Measurements from ENCODE around the gene SERPINA9.
"Not testable (repeated sequence)": the region's sequence is repeated elsewhere in the genome, so short reads cannot be mapped to it uniquely, and the experiment has no call there.

The SERPINA9 gene, protein sequence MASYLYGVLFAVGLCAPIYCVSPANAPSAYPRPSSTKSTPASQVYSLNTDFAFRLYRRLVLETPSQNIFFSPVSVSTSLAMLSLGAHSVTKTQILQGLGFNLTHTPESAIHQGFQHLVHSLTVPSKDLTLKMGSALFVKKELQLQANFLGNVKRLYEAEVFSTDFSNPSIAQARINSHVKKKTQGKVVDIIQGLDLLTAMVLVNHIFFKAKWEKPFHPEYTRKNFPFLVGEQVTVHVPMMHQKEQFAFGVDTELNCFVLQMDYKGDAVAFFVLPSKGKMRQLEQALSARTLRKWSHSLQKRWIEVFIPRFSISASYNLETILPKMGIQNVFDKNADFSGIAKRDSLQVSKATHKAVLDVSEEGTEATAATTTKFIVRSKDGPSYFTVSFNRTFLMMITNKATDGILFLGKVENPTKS

DNA sequence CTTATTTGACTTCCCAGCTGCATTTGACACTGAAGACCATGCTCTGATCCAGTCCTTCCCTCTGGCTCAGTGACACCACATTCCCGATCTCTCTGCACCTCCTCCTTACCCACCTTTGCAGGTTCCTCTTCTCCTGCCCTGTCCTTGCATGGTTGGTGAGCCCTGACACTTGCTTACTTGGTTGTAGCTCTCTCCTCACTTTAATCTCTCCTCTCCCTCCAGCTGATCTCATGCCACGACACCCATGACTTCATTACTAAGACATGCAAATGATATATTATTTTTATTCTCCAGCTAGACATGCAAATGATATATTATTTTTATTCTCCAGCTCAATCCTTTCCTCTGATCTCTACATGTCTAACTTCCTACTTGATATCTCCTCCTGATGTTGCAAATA, at the start of gene SERPINA9:
Gene SERPINA9 (minus strand): TSS at position 175 of the 400 bp plus-strand sequence. CDS start 6,357 bp downstream, outside the sequence.
- no peak for DNase-seq (ENCODE audit: low read depth, low spot score)

DNA sequence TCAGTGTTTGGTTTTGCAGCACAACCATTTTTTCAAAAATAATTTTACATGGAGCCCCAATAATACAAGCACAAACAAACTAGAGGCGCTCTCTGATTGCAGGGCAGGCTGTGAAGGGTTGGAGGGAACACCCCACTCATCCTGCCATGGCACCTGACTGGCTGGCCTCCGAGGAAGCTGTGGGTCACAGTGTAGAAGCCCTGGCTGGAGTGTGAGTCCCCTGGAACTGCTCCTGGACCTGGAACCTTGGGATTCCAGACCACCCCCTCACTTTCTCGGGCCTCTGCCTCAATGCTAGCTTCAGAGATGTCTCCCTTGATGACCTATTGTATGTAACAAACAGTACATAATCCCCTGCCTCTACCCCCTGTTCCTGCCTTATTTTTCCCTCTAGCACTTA, 48.1 kb upstream of the SERPINA9 start:
- DNase-seq (ENCODE audit: low read depth, low spot score): no peak

DNA sequence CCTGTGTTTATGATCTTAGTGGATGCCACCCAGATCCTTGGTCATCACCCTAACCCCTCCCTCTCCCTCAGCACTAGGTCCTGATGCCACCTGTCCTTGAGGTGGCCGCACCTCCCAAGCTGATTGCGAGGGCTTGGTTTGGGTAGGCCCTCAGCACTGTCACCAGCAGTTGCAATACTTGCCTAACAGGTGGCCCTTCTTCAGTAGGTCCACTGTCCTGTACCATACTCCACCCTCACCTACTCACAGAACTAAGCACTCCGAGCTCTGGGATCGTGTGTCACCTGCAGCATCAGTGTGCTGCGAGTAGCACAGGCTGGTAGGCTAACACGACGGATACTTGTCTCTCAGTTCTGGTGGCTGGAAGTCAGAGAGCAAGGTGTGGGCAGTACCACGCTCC, 47.3 kb upstream of the SERPINA9 start:
- no peak for DNase-seq (ENCODE audit: low read depth, low spot score)

DNA sequence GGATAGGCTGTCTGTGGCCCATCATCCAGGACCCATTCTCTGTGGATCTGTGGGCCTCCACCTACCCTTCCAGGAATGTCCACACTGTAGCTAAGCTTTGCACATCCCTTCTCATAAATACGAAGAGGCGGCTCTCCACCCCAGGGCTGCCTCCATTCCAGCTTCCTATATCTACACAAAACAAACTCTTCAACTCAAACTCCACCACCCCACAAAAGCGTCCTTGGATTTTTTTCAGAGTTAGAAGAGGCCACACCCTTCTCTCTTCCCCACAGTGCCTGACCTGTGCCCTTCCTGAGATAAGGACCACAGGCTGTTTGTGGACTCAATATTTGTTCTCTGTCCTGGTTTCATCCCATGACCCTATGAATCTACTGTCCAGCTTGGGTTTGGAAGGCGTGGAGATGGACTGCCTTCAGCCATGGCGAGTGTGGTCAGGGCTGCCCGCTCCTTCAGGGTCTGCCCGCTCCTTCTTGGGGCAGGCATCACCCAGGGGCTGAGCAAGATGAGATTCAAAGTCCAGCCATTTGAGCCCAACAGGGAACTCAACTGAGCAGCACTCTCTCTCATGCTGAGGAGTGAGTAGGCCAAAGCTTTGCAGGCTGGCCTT, 46.2 kb upstream of the SERPINA9 start:
- DNase-seq (ENCODE audit: low read depth, low spot score): no peak

DNA sequence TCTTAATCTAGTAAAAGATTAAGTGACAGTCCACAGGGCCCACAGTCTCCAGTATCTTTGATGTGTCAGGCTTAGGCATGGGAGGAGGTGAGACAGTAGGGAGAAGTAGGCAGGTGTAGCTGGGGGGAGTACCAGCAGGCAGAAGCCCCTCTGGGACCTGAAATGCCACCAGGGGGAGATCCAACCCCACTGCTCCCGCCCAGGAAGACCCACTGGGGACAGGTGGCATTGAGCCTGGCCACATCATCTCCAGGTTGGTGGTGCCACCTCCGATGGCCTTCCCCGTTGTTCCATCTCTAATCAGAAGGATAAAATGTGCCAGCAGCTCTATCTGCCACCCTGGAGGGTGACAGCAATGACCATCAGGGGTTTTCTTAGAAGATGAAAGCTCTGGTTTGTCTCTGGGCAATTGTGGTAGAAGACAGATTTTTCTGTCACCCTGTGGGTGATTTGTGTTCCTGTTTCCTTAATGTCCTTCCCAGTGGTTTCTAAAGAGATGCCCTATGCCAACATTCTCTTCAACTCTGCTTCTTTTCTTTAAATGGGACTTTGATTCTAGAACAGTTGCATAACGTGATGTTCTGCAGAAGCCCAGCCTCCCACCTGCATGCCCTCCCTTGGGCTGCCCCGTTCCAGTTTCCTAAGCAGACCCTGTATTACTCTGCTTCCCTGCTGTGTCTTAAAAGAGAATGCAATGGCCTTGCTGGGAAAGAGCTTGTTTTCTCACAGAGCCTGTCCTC, 45.5 kb upstream of the SERPINA9 start:
- DNase-seq (ENCODE audit: low read depth, low spot score): no peak

DNA sequence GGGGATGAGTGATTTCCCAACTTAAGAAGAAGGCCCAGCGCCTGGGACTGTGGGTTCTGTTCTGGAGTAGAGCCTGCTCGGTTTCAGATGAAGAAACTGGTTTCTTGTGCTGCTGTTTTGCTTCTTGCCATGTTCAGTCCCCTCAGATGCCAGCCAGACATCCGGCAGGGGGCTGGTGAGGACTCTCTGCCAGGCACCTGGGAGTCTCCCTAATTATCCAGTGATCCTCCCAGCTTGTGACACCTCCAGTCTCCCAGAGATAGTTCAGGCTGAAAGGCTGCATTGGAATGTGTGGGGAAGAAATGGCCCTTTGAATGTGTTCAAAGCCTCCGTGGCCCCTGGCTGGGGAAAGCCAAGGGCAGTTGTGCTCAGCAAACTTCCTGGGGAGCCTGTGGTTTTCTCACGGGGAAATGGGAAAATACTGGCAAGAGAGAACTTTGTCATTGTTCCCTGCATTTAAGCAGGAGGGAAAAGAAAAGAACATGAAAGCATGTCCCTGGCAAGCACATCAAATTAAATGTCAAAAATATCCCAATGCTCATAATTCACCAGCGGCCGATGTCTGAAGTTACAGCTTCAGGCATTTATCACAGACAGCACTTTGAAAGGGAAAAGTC, 41.8 kb upstream of the SERPINA9 start:
- no peak for DNase-seq (ENCODE audit: low read depth, low spot score)

DNA sequence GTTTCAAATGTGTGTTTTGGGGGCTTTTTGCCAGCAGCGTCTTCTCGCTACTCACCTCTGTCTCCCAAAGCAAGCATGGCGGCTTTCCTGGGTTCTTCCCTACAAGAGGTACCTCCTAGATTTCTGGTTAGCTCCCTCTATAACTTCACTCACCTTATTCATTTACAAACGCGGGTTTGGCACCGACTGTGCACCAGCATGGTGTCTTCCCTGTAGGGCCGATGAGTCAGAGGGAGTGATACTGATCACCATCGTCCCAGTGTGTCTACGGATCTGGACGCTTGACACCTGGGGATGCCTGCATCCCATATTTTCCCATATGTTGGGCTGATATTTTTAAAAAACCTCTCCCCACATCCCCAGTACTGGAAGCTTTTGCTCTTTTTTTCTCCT, 41.2 kb upstream of the SERPINA9 start:
- no peak for DNase-seq (ENCODE audit: low read depth, low spot score)

DNA sequence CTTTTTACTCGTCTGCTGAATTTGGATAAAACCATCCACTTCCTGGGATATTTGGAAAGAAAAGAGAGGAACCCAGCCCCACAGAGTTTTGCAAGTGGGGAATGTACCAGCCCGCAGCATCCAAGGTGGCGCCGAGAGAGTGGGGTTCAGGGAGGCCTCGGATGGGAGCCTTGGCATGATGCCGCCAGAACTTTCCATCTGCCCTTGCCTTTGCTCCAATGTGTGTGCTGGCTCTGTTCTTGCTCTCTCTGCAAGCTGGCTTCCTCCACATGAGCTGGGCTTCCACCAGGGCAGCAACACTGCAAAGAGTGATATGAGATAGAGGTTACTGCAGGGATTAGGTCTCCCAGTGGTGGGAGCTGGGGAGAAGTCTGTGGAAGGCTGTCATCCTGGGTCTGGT, 39.9 kb upstream of the SERPINA9 start:
- no peak for DNase-seq (ENCODE audit: low read depth, low spot score)

DNA sequence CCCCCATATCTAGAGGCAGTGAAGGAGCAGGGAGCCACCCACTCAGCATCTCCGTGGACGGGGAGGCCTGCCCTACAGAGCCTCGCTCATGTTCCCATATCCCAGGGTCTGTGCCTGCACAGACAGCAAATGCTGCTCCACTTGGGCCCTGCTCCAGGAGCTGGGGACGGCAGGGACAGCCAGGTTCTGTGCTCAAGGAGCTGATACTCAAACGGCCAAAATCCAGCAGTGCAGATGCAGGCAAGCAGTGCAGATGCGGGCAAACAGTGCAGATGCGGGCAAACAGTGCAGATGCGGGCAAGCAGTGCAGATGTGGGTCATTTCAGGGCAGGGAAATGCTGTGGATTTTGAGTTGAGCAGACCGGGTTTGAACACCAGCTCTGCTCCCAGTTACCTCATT, 39.4 kb upstream of the SERPINA9 start:
- no peak for DNase-seq (ENCODE audit: low read depth, low spot score)

DNA sequence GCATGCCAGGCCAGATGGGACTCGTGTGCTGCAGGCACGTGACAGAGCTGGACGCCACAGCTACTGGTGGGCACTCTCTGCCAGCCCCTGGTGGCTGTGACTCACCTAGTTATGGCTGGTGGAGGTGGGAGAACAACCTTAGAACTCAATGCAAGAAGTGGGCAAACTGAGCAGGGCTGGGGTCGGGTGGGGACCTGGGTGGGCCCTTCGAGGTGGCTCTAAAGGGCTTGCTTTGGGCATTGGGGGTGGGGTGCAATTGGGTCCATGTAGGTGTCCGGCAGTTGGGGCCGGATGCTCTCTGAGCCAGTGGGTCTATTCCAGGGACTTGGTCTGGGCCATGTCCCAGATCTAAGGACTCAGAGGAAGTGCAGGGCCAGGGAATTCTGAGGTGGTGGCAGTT, 38.4 kb upstream of the SERPINA9 start:
- no peak for DNase-seq (ENCODE audit: low read depth, low spot score)

DNA sequence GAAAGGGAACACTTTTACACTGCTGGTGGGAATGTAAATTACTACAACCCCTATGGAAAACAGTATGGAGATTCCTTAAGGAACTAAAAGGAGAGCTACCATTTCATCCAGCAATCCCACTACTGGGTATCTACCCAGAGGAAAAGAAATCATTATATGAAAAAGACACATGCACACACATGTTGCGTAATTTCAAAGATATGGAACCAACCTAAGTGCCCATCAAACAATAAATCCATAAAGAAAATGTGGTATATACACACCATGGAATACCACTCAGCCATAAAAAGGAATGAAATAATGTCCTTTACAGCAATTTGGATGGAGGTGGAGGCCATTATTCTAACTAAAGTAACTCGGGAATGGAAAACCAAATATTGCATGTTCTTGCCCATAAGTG, 34.5 kb upstream of the SERPINA9 start:
- not testable (repeated sequence) for DNase-seq (ENCODE audit: low read depth, low spot score)

DNA sequence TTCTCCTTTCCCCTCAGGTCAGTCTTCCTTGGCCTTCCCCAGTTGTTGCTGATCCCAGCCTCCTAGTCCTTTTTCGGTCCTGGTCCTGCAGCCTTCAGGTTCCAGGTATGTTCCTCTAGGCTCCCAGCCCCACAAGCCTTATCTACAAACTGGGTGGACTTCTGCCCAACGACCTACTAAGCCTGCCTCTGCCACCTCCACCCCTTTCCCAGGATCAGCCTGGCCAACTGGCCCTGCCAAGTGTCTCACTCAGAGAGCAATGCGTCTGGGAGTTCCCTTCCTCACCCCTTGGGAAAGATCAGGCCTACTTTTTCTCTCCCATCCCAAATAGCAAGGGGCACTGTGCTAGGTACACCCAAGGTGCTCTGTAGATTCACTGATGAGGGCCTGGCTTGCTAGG, 33.4 kb upstream of the SERPINA9 start, which contains the start of gene SERPINA12:
Gene SERPINA12 (minus strand): TSS at position 114 of the 400 bp plus-strand sequence. CDS start 11,072 bp downstream, outside the sequence.
- DNase-seq (ENCODE audit: low read depth, low spot score): no peak

DNA sequence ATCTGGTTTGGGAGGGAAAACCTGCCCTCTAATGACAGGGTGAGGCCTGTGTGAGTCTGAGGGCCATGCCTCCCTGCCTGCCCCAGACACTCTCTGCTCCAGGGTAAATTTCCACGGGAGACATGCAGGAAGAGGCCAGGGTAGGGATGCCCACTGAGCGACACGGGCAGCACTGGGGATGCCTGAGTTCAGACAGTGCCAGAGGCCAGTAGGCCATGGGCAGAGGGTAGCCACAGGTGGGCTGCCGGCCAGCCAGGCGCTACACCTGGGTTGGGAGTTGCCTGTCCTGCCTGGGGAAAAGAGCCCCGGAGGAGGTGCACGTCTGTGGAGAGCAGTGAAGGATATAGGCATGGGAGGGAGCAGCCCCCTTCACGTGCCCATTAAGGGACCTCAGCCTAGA, 29.6 kb upstream of the SERPINA9 start:
- DNase-seq (ENCODE audit: low read depth, low spot score): no peak

DNA sequence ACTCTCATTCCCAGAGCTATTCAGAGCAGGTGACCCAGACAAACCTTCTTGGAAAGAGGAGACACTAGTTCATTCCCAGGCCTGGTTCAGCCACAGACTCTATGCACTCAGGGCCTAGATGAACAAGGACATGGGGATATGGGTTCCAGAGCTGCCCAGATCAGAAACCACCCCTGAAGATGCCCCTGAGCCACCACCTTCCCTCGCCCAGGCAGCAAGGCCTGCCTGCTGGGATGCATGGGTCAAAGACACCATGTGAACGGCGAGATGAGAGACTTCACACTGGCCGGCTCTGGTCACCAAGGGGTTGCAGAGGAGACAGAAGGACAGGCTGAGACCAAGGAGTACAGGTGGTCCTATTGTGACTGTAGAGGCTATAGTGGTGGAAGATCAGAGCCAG, 29.2 kb upstream of the SERPINA9 start:
- DNase-seq (ENCODE audit: low read depth, low spot score): no peak

DNA sequence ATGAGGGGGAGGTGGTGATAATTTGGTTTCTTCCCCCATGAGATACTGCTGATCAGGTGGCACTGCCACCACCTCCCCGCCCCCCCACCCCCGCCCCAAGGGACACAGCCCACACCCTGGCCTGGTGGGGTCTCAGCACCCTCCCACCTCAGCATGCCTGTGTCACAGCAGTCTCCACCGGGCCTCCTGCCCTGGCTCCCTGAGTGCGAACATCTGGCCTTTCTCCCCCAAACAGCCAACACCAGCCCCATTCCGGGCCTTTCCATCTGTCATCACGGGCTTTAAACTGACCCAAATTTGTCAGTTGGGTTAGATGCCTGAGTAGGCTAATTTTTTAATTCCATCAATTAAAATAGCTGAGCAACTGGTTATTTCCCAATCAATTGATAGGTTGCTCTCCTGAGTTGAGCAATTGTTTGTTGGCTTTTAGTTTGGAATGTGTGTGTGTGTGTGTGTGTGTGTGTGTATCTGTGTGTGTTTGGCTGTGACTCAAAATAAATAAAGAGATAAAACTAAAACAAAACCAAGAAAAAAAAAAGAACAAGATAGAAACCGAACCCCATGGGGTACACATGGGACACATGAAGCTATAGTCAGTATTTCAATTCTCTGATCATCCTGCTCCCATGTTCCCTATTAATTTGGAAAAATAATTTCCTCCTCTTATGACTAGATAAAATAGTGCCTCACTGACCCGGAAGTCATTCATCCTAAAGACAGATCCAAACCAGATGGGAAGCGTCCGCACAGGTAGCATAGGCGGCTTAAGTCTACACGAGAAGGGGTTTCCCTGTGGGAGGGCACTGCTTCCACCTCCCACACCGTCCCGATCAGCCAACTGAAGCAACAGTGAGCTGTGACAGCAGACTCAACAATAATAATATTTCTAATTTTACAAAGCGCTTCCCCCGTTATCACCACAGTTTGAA, 25.9 kb upstream of the SERPINA9 start:
- DNase-seq (ENCODE audit: low read depth, low spot score): no peak

DNA sequence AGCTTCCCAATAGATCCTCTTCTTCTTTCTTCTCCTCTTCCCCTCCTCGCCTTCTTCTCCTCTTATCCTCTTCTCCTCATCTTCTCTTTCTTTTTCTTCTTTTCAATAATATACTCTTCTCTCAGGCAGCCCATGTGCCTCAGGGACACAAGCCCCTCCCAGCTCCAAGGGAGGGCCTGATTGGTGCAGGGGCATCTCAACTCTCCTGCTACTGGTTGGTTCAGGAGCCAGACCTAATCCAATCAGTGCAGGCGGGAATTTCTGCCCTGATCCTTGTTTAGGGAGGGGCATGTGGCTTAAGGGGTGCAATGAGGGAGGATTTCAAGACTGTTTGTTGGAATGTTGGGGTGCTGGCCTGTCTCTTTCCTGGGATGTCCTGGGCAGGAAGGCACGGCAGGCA, 24.3 kb upstream of the SERPINA9 start:
- DNase-seq (ENCODE audit: low read depth, low spot score): no peak

DNA sequence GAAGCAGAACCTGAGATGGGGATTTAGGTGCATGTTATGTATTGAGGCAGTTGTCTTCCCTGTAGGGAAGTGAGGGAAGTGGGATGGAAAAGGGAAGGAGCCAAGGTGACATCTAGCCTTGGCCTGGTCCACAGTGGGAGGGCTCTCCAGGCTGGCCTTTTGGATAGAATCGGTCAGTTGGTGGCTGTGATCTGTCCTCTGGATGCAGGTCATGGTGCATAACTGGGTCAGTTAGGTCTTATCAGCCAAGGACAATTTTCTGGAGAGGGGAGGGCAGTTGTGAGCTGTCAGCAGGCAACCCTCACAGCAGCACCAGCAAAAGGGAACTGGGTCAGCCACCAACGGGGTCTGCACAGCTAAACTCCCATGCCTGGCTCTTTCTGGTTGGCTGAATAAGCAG, 23.7 kb upstream of the SERPINA9 start:
- no peak for DNase-seq (ENCODE audit: low read depth, low spot score)

DNA sequence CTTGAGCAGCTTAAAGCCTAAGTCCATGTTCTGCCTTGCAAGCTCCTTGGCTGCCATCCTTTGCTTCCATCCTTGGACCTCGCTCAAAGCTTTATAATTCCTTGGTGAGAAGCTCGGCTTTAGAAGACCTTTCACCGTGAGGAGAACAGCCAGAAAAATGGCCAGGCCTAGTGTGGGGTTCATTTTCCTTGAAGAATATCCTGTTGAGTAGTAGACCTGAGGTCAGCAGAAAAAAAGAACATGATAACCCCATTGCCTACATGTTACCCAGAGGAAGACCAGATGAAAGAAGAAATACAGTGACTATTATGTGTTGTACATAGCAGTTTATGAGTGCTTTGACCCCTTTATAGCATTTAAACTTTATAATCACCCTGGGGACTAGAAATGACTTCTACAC, 22.2 kb upstream of the SERPINA9 start:
- no peak for DNase-seq (ENCODE audit: low read depth, low spot score)

DNA sequence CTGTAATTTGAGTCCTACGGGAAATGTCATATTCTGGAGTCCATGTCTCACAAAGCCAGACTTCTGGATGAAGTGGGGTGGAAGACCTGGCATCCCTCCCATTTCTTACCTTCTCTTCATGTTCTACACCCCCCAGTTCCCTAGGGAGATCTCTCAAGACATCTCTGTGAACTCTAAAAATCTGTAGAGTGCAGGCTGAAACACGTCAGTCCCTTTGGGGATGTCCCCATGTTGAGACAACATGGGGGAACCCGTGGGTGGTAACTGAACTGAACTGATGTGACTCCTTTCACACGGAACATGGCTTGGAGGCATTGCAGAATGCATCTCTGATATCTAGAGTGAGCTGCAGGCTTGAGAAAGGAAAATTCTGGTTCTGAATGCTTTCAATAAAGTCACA, 18.1 kb upstream of the SERPINA9 start:
- no peak for DNase-seq (ENCODE audit: low read depth, low spot score)

DNA sequence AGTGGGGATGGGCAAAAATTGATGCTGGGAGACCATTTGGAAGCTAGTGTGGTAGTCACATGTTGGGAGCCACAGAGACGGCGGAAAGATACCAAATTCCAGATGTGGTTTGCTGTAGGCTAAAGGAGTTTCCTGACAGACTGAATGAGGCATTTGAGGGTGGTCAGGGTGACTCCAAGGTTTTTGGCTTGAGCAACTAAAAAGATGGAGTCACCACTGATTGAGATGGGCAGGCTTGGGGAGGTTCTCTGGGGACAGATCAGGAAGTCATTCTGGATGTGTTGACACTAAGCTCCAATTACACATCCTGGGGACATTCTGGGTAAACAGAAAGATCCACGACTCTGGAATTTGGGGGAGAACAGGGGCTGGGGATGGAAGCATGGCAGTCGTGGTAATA, 15.5 kb upstream of the SERPINA9 start:
- no peak for DNase-seq (ENCODE audit: low read depth, low spot score)

DNA sequence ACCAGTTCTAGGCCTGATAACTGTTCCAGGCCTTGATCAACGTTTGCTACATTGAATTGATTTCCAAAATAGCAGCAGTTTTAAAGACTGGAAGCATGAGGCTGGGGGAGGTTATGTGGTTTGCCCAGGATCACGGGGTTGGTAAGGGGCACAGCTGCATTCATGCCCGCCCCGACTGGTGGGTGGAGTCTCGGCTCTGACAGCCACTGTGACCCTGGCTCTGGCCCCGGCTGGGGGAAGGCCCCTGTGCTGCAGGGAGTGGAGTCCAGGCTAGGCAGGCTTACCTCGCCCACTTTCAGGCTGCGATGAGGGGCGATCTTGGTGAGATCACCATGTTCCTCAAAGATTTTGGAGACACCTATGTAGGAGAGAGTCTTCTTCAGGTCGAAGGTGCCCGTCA, 13.3 kb upstream of the SERPINA9 start:
- DNase-seq (ENCODE audit: low read depth, low spot score): no peak

All from iPS DF 19.7 (cell line).